ENCODE data around the gene CD1D. TPM values are rescaled to one million over a fixed set of nuclear protein-coding genes. Genes with fewer than 3 reads are reported as not detected.

The CD1D gene
- total RNA-seq, 4 donors from 2014 or later = 0.38 to 11.2 (median 1.5) TPM

DNA sequence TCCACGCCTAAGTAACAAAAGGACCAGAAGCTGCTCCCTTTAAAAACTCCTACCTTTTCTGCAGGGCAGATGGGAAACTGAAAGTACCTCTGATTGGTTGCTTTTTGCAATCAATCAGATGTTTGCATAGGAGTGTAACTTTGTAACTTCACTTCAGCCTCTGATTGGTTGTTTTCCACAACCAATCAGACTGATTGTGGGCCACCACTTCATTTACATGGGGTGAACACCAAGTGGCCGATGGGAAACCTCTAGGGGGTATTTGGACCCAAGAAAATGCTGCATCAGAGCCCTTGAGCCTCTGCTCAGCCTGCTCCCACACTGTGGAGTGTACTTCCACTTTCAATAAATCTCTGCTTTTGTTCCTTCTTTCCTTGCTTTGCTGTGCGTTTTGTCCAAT lies 32.8 kb upstream of the CD1D start:
- TF ChIP-seq, protein P1, sequence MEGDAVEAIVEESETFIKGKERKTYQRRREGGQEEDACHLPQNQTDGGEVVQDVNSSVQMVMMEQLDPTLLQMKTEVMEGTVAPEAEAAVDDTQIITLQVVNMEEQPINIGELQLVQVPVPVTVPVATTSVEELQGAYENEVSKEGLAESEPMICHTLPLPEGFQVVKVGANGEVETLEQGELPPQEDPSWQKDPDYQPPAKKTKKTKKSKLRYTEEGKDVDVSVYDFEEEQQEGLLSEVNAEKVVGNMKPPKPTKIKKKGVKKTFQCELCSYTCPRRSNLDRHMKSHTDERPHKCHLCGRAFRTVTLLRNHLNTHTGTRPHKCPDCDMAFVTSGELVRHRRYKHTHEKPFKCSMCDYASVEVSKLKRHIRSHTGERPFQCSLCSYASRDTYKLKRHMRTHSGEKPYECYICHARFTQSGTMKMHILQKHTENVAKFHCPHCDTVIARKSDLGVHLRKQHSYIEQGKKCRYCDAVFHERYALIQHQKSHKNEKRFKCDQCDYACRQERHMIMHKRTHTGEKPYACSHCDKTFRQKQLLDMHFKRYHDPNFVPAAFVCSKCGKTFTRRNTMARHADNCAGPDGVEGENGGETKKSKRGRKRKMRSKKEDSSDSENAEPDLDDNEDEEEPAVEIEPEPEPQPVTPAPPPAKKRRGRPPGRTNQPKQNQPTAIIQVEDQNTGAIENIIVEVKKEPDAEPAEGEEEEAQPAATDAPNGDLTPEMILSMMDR (IDR thresholded peaks at IDR 0.05; ENCODE audit: low read depth) = no peak

DNA sequence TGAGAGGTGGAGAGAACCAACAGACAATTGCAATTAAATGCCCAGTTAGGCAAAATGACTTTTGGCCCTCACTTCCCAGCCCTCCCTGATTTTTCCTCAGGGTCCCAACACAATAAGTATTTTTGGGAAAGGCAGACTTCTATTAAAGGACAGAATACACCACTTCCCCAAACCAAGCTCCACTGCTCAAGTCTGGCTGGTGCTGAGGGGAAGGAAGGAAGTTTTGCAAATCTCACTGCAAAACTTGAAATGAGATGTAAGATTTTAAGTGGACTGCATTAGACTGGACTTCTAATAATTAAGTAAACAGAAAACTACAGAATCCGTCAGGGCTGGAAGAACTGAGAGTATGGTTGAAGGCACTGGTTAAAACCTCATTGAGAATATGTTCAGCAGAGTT lies 32.2 kb upstream of the CD1D start:
- TF ChIP-seq, protein P1 (IDR thresholded peaks at IDR 0.05; ENCODE audit: low read depth) = no peak

DNA sequence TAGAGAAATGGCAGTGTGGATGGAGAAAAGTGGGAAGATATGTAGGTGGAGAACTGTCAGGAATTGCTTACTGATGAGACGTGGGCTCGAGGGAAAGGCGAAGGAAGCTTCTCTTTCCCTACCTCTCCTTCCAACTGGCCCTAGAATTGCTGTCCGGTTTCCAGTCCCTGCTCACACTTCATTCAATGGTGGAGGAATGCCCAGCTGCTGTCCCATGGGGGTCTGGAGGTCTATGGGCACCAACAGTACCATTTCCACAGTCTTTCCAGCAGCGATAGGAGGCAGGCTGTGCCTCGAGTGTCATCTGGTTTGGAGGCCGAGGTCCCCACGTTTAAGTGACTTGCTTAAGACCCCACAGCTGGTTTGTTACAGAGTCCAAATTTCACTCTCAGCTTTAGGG lies 31.5 kb upstream of the CD1D start:
- TF ChIP-seq, protein P1 (IDR thresholded peaks at IDR 0.05; ENCODE audit: low read depth) = no peak

DNA sequence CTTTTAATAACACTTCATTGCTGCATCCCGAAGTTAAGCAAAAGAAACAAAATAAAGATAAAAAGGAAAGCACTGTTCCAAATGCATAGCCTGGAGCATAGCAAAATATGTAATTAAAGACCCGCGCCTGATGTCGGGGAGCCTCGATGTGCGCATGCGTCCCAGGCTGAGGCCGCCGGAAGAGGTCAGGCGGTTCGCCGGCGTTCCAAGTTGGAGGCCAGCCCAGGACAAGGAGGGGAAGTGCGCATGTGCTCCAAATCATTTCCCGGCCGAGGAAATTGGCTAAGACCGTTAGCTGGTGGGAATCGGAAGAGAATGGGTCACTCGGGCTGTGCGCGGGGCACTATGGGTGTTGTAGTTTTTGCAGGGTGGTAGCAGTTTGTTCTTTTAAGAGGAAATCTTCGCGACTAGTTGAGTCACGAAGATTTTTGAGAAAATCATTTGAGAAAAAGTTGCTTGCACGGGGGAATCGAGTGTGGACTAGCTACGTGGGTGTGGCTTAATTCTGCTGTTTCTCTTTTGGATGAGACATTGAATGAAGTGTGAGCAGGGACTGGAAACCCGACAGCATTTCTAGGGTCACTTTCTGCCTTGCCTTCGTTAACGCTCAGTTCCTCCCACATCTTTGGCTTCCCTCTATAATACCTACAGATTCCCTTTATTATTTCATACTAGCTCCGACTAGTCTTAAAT lies 31.0 kb upstream of the CD1D start:
- TF ChIP-seq, protein P1 (IDR thresholded peaks at IDR 0.05; ENCODE audit: low read depth) = no peak

DNA sequence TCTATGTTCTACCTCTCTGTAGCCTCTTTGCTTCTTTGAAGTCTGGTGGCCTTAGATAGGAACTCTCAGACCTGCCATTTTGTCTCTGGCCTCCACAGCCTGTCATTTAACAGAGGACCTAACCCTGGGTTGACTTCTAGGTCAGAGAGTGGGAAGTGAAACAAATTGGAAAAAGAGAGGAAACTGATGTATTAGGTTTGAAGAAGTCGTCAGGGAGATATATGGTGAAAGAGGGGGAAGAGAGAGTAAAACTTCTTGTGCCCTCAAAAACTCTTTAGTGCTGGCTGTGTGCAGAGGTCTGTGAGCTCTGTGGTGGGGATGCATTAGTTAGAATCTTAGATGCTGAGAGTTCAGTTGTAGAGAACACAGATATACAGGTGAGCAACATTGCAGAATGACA lies 30.2 kb upstream of the CD1D start:
- TF ChIP-seq, protein P1 (IDR thresholded peaks at IDR 0.05; ENCODE audit: low read depth) = no peak

DNA sequence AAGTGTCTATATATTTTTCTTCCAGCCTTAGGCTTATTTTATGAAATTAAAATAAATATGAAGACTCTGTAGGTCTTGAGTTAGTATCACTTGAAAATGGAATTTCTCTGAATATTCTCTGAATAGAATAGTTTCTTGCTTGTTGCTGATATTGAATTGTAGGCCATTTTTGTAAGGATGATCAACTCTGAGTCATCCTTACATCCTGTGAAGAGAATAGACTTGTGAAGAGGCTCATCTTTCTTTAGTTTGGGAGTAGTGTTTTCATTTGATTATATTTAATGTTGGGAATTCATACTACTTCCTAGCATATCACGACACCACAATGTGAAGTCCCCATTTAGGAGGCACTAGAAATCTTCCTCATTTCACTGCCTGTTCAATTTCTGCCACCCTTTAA lies 27.5 kb upstream of the CD1D start:
- TF ChIP-seq, protein P1 (IDR thresholded peaks at IDR 0.05; ENCODE audit: low read depth) = no peak

DNA sequence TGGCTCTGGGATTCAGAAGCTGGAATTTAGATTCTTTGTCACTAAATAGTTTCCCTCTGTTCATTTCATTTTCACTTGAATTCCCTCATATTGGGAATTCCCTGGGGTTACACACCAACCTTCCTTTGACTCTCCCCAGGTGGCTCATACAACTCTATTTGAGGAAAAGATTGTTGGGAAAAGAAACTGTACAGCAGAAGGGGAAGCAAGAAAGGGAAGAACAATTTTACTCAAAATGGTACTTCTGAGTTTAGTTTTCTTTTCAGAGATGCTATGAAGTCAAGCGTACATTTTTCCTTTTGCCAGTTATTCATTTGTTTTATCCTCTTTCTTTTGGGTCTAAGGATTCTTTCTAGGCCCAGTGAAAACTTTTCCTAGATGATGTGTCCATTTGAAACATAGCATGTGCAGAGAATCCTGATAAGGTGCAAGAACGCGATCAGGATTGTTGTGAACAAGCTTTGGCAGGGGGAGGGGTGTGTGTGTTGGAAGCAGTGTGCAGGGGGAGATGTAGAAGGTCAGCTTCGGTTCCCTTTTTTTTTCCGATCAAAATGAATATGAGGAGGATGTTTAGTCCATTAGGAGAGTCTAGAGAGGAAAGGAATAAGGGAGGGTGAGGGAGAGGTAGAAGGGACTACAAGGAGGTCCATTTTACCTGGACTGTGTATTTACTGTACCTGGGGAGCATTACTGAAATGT lies 26.8 kb upstream of the CD1D start:
- TF ChIP-seq, protein P1 (IDR thresholded peaks at IDR 0.05; ENCODE audit: low read depth) = no peak

Measured in subcutaneous adipose tissue (tissue), 4 donors.